ENCODE measurements around the gene REXO2. TPM values are rescaled to one million over a fixed set of nuclear protein-coding genes. Genes with fewer than 3 reads are reported as not detected.

REXO2 gene
- total RNA-seq, 2 donors from 2014 or later, result 60.6 to 61.2 TPM

DNA sequence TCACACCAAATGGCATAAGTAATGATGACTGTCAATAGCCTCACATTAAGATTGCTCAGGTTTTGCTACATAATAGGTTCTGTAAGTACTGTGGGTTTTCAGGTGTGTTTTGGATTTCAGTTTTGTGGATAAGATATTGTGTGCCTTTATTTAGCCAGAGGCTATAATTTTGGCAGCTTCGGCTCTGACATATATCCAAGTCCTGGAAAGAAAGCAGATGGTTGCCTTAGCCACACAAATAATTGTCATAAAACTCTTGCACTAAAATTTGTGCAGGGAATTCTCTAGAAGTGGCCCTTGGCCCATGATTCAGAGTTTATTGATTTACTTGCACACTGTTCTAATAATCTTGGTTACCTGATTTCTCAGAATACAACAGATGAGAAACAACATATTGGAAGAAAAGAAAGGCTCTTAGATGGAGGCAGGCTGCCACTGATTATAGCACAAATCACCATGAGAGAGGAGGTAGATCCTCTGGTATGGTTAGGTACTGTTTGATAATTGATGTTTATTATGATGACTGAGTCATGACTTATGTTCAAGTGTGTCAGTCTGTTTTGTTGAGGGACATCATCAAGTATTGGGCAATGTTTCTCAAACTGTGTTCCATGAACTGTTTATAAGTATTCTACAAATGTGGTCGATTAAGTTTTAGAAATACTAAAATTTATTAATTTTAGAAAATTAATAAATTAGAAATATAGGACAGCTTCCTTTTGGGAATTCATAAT is 9.6 kb downstream of the REXO2 start:
- Mint-ChIP-seq H3K4me3 (no peak overlapping the region), H3K4me1 (ENCODE audit: low read depth) (peaks cover 9% of the 10 kb centered on the region), H3K9me3 (no peaks in the 10 kb centered on the region), H3K36me3 (ENCODE audit: insufficient read depth in 2 of 2) (peaks cover 8 to 14% of the 10 kb centered on the region in 2 donors), H3K27me3 (ENCODE audit: low read depth) (no peaks in the 10 kb centered on the region), H3K27ac (peak overlapping the region; percentile 67)
- DNase-seq, result no peak
- no peak for ATAC-seq (replicated peaks in 1 of 2)

DNA sequence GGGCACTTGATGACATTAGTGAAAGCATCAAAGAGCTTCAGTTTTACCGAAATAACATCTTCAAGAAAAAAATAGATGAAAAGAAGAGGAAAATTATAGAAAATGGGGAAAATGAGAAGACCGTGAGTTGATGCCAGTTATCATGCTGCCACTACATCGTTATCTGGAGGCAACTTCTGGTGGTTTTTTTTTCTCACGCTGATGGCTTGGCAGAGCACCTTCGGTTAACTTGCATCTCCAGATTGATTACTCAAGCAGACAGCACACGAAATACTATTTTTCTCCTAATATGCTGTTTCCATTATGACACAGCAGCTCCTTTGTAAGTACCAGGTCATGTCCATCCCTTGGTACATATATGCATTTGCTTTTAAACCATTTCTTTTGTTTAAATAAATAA is 10.6 kb downstream of the REXO2 start:
- DNase-seq (no peak), ATAC-seq (replicated peaks in 1 of 2) (no peak)
- no peak overlapping the region for H3K27ac Mint-ChIP-seq
- H3K36me3 Mint-ChIP-seq (ENCODE audit: insufficient read depth in 2 of 2), result peaks cover 8 to 14% of the 10 kb centered on the region in 2 donors
- H3K4me1 Mint-ChIP-seq (ENCODE audit: low read depth), result peaks cover 9% of the 10 kb centered on the region
- H3K4me3 Mint-ChIP-seq, result no peak overlapping the region
- H3K9me3 Mint-ChIP-seq, result no peaks in the 10 kb centered on the region
- H3K27me3 Mint-ChIP-seq (ENCODE audit: low read depth), result no peaks in the 10 kb centered on the region

DNA sequence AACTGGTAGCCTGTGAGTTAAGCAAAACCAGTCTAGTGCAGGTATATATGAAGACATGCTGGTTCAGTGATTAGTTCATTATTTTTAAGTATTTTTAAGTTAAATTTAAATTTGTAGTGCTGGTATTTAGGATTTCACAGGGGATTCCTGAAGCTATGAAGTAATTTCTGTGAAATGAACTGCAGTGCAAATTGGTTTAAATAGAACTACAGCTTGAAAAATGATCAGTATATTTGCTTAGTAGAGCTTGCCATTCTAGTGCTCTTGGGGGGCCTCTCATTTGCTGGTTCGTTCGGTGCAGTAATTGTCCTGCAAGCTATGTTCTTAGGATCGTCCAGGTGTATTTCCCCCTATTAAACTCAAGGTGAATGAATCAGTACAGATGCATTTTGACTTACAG is 13.1 kb downstream of the REXO2 start:
- DNase-seq (no peak), ATAC-seq (replicated peaks in 1 of 2) (no peak)
- no peak overlapping the region for H3K4me3 Mint-ChIP-seq
- no peak overlapping the region for H3K27ac Mint-ChIP-seq
- H3K4me1 Mint-ChIP-seq (ENCODE audit: low read depth), result peaks cover 4% of the 10 kb centered on the region
- peaks cover 0 to 5% of the 10 kb centered on the region in 2 donors for H3K36me3 Mint-ChIP-seq (ENCODE audit: insufficient read depth in 2 of 2)
- no peaks in the 10 kb centered on the region for H3K27me3 Mint-ChIP-seq (ENCODE audit: low read depth)
- no peaks in the 10 kb centered on the region for H3K9me3 Mint-ChIP-seq

DNA sequence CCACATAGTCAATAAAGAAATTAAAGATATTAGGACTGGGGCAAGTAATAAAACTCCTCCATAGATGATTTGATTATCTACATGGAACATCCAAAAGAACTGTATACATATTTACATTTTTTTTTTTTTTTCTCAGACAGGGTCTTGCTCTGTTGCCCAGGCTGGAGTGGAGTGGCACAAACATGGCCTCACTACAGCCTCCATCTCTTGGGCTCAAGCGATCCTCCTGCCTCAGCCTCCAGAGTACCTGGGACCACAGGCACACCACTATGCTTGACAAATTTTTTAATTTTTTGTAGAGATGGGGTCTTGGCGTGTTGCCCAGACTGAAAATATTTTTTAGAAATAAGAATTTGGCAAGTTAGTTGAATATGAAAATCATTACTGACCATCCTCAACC is 24.7 kb downstream of the REXO2 start:
- Mint-ChIP-seq H3K4me1 (ENCODE audit: low read depth) (no peaks in the 10 kb centered on the region), H3K9me3 (peaks cover 2 to 4% of the 10 kb centered on the region in 2 donors)
- DNase-seq, result no peak

DNA sequence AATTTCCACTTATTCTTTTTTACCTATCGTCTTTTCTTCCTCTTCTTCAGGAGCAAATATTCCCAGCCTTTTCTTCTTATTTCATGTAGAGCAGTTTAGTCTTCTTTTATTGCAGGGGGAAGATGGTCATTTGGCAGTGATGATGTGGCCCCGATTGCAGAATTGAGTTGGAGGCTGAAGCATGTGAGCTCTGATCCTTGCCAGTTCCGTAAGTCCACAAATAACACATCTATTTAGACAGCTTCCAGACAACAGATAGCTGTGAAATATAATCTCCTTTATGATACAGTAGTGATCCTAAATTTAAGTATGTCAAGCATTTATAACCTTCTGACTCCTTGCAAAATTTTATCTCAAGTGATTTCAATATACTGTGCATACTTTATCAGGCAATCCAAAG is 27.5 kb downstream of the REXO2 start:
- H3K4me3 Mint-ChIP-seq, result no peak overlapping the region
- no peaks in the 10 kb centered on the region for H3K27me3 Mint-ChIP-seq (ENCODE audit: low read depth)
- H3K27ac Mint-ChIP-seq, result no peak overlapping the region
- H3K4me1 Mint-ChIP-seq (ENCODE audit: low read depth), result no peaks in the 10 kb centered on the region
- no peak for DNase-seq
- ATAC-seq (replicated peaks in 1 of 2), result no peak
- H3K9me3 Mint-ChIP-seq, result peaks cover 2 to 4% of the 10 kb centered on the region in 2 donors
- peaks cover 3 to 4% of the 10 kb centered on the region in 2 donors for H3K36me3 Mint-ChIP-seq (ENCODE audit: insufficient read depth in 2 of 2)

More for the DNA sequence above, 24.7 kb downstream of the REXO2 start:
- Mint-ChIP-seq H3K27me3 (ENCODE audit: low read depth) (no peaks in the 10 kb centered on the region), H3K4me3 (no peak overlapping the region), H3K27ac (no peak overlapping the region), H3K36me3 (ENCODE audit: insufficient read depth in 2 of 2) (peaks cover 5% of the 10 kb centered on the region in 2 donors)
- no peak for ATAC-seq (replicated peaks in 1 of 2)

DNA sequence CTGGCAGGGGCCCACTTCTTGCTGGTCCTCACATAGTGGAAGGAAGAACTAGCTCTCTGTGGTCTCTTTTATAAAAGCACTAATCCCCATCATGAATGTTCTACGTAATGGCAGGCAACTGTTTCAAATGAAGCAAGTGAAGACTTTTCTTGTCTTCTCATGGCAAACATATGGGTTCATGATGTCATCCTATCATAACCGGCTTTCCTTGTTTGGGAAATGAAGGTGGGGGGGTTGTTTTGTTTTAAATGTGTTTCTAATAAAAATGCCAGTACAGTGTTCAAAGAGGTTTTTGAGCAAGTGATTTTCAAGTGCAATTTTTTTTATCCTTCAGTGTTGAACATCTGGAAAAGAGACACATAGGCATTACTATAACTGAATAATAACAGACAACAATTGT is 33.4 kb downstream of the REXO2 start:
- DNase-seq (no peak), ATAC-seq (replicated peaks in 1 of 2) (no peak)
- peaks cover 0 to 6% of the 10 kb centered on the region in 2 donors for H3K36me3 Mint-ChIP-seq (ENCODE audit: insufficient read depth in 2 of 2)
- H3K27me3 Mint-ChIP-seq (ENCODE audit: low read depth), result peaks cover 7% of the 10 kb centered on the region
- H3K4me1 Mint-ChIP-seq (ENCODE audit: low read depth), result no peaks in the 10 kb centered on the region
- H3K27ac Mint-ChIP-seq, result no peak overlapping the region
- H3K9me3 Mint-ChIP-seq, result peaks cover 1 to 4% of the 10 kb centered on the region in 2 donors
- no peak overlapping the region for H3K4me3 Mint-ChIP-seq

DNA sequence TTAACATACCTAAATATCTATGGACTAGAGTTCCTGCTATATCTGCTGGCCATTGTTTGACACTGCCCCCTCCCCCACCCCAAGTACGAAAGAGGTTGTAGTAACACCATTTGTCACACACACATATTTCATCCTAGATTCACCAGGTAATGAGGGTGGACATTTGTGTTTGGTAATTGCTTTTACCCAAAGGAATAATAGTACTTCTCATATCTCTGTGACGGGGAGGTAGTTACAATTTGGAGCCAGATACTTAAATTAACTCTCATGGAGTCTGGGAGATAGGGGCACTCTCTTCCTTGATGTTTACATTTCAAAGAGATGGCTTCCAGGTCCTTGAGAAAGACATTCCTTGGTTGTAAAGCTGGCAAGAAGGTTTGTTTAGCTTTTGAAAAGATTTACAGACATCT is 38.7 kb downstream of the REXO2 start:
- no peak overlapping the region for H3K27ac Mint-ChIP-seq
- peaks cover 0 to 7% of the 10 kb centered on the region in 2 donors for H3K9me3 Mint-ChIP-seq
- peaks cover 0 to 6% of the 10 kb centered on the region in 2 donors for H3K36me3 Mint-ChIP-seq (ENCODE audit: insufficient read depth in 2 of 2)
- H3K4me1 Mint-ChIP-seq (ENCODE audit: low read depth), result no peaks in the 10 kb centered on the region
- H3K27me3 Mint-ChIP-seq (ENCODE audit: low read depth), result peaks cover 7% of the 10 kb centered on the region
- DNase-seq, result no peak
- ATAC-seq (replicated peaks in 1 of 2), result no peak
- no peak overlapping the region for H3K4me3 Mint-ChIP-seq

DNA sequence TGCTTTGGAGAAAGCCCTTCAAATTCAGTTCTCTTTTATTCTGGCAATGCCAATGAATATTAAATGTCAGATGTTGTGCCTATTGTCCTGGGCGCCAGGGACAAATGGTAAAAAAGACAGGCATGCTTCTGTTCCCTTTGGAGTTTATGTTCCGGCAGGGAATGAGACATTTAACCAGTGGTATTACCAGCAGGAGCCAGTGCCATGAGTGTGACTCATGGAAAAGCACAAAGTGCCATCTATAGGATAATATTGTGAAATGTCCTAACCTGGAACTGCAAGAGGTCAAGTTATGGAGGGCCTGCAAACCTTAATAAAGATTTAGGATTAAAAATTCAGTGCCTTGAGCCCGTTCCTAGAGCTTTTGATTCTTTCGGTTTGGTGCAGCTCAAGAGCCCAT is 39.5 kb downstream of the REXO2 start:
- ATAC-seq (replicated peaks in 1 of 2) (no peak), DNase-seq (no peak)
- no peak overlapping the region for H3K27ac Mint-ChIP-seq
- peaks cover 0 to 6% of the 10 kb centered on the region in 2 donors for H3K36me3 Mint-ChIP-seq (ENCODE audit: insufficient read depth in 2 of 2)
- H3K4me1 Mint-ChIP-seq (ENCODE audit: low read depth), result no peaks in the 10 kb centered on the region
- H3K9me3 Mint-ChIP-seq, result peaks cover 0 to 7% of the 10 kb centered on the region in 2 donors
- no peak overlapping the region for H3K4me3 Mint-ChIP-seq
- H3K27me3 Mint-ChIP-seq (ENCODE audit: low read depth), result peaks cover 7% of the 10 kb centered on the region

DNA sequence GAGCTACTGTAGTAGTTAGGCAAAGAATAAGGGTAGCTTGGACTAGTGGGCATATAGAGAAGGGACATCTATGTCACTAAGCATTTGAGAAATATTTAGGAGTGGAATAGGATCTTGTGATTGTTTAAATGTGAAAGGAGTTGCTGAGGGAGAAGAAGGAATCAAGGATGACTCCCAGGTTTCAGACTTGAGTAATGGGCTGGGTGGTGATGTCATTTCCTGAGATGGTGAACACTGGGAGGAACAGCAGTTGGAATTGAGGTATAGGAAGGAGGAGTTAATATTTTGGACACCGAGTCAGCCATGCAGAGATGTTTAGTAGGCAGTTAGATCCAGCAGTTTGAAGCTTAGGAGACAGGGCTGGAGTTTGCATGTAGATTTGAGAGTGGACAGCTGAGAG is 40.1 kb downstream of the REXO2 start:
- peaks cover 7% of the 10 kb centered on the region for H3K27me3 Mint-ChIP-seq (ENCODE audit: low read depth)
- H3K27ac Mint-ChIP-seq, result no peak overlapping the region

DNA sequence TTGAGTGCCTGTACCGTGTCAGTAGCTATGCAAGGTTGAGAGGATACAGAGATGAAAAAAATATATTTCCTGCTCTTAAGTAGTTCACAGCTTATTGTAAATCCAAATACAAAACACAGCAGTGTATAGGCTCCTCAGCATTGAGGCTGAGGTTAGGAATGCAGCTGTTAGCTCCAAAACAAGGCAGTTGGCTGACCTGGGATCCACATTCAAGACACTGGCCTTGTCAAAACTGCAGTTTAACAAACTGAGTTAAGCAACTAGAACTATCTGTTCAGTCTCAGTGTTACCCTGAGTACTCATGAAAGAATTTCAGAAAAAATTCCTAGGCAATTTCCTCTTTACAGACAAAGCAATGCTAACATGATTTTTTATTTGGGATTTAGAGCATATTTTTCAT is 42.8 kb downstream of the REXO2 start:
- Mint-ChIP-seq H3K27me3 (ENCODE audit: low read depth) (no peaks in the 10 kb centered on the region), H3K4me1 (ENCODE audit: low read depth) (no peaks in the 10 kb centered on the region), H3K27ac (no peak overlapping the region), H3K9me3 (peaks cover 0 to 3% of the 10 kb centered on the region in 2 donors), H3K36me3 (ENCODE audit: insufficient read depth in 2 of 2) (no peaks in the 10 kb centered on the region), H3K4me3 (no peak overlapping the region)
- DNase-seq, result no peak
- ATAC-seq (replicated peaks in 1 of 2), result no peak

More for the DNA sequence above, 40.1 kb downstream of the REXO2 start:
- peaks cover 0 to 7% of the 10 kb centered on the region in 2 donors for H3K9me3 Mint-ChIP-seq
- peaks cover 0 to 5% of the 10 kb centered on the region in 2 donors for H3K36me3 Mint-ChIP-seq (ENCODE audit: insufficient read depth in 2 of 2)
- H3K4me3 Mint-ChIP-seq, result no peak overlapping the region
- DNase-seq (no peak), ATAC-seq (replicated peaks in 1 of 2) (no peak)
- H3K4me1 Mint-ChIP-seq (ENCODE audit: low read depth), result no peaks in the 10 kb centered on the region

DNA sequence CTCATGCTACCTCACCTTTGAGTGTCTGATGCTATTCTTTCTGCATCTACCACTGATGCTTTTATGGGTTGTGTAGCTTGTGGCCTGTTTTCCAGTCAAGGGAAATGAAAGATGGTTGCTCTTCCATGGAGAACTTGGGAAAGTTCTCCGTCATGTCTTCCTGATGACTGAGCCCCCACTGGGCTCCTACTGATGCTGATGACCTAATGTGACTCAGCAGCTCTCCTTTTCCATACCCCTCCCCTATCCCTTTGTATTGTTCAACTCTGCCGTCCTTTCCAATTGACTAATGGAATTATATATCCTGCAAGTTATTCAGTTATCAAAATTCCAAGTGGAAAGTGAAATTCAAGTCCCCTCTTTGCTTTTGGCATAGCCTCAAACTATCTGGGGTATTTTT is 44.7 kb downstream of the REXO2 start:
- ATAC-seq (replicated peaks in 1 of 2), result no peak
- Mint-ChIP-seq H3K27me3 (ENCODE audit: low read depth) (no peaks in the 10 kb centered on the region), H3K4me1 (ENCODE audit: low read depth) (no peaks in the 10 kb centered on the region), H3K4me3 (no peak overlapping the region), H3K9me3 (peaks cover 0 to 3% of the 10 kb centered on the region in 2 donors), H3K27ac (no peak overlapping the region), H3K36me3 (ENCODE audit: insufficient read depth in 2 of 2) (no peaks in the 10 kb centered on the region)
- no peak for DNase-seq

DNA sequence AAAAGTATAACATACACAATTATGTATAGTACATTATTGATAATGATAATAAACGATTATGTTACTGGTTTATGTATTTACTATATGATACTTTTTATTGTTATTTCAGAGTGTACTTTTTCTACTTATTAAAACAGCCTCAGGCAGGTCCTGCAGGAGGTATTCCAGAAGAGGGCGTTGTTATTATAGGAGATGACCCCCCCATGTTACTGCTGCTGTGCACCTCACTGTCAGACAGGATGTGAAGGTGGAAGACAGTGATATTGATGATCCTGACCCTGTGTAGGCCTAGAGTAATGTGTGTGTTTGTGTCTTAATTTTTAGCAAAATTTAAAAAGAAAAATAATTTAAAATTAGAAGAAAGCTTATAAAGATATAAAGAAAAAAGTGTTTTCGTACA is 57.6 kb downstream of the REXO2 start:
- Mint-ChIP-seq H3K27ac (no peak overlapping the region), H3K4me3 (no peak overlapping the region), H3K9me3 (peaks cover 0 to 4% of the 10 kb centered on the region in 2 donors), H3K27me3 (ENCODE audit: low read depth) (no peaks in the 10 kb centered on the region), H3K36me3 (ENCODE audit: insufficient read depth in 2 of 2) (no peaks in the 10 kb centered on the region), H3K4me1 (ENCODE audit: low read depth) (no peaks in the 10 kb centered on the region)
- DNase-seq (no peak), ATAC-seq (replicated peaks in 1 of 2) (no peak)

DNA sequence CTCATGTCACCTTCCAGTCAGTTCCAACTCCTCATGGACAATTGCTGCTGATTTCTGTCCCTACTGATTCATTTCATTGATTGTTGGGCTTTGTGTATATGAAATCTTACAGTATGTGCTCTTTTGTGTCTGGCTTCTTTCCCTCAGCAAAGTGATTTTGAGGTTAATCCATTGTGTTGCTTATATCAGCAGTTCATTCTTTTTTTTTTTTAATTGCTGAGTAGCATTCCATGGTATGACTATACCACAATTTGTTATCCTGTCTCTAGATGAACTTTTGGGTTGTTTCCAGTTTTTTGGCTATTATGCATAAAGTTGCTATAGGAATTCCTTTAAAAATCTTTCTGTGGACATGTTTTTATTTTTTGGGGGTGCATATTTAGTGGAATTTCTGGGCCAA is 60.5 kb downstream of the REXO2 start:
- H3K4me1 Mint-ChIP-seq (ENCODE audit: low read depth), result no peaks in the 10 kb centered on the region
- H3K27me3 Mint-ChIP-seq (ENCODE audit: low read depth), result peaks cover 2% of the 10 kb centered on the region
- no peaks in the 10 kb centered on the region for H3K9me3 Mint-ChIP-seq
- H3K4me3 Mint-ChIP-seq, result no peak overlapping the region
- H3K27ac Mint-ChIP-seq, result no peak overlapping the region
- no peak for DNase-seq
- no peak for ATAC-seq (replicated peaks in 1 of 2)
- H3K36me3 Mint-ChIP-seq (ENCODE audit: insufficient read depth in 2 of 2), result no peaks in the 10 kb centered on the region
